ENCODE data around the gene EOGT.

Gene EOGT

GRCh38 chr3:68957895-68958294 is 55.6 kb downstream of the EOGT start:
- no peaks in the 10 kb centered on the region for H3K4me1 Mint-ChIP-seq
- no peaks in the 10 kb centered on the region for H3K36me3 Mint-ChIP-seq (ENCODE audit: low read depth)
- H3K27ac Mint-ChIP-seq = no peak overlapping the region
- H3K27me3 Mint-ChIP-seq = peaks cover 31% of the 10 kb centered on the region
- no peak overlapping the region for H3K4me3 Mint-ChIP-seq
- no peaks in the 10 kb centered on the region for H3K9me3 Mint-ChIP-seq
- DNase-seq = no peak
- no peak for ATAC-seq

- no peak overlapping the region for H3K4me3 Mint-ChIP-seq
- H3K27ac Mint-ChIP-seq = no peak overlapping the region
- H3K27me3 Mint-ChIP-seq = peaks cover 21% of the 10 kb centered on the region
- ATAC-seq (no peak), DNase-seq (no peak)
- no peaks in the 10 kb centered on the region for H3K4me1 Mint-ChIP-seq
- H3K9me3 Mint-ChIP-seq = no peaks in the 10 kb centered on the region
- H3K36me3 Mint-ChIP-seq (ENCODE audit: low read depth) = no peaks in the 10 kb centered on the region
Measured at GRCh38 chr3:68953816-68954444, 59.6 kb downstream of the EOGT start.

- no peaks in the 10 kb centered on the region for H3K9me3 Mint-ChIP-seq
- H3K36me3 Mint-ChIP-seq (ENCODE audit: low read depth) = no peaks in the 10 kb centered on the region
- H3K27ac Mint-ChIP-seq = no peak overlapping the region
- ATAC-seq = no peak
- H3K4me3 Mint-ChIP-seq = no peak overlapping the region
- peaks cover 14% of the 10 kb centered on the region for H3K27me3 Mint-ChIP-seq
- DNase-seq = no peak
- no peaks in the 10 kb centered on the region for H3K4me1 Mint-ChIP-seq
Measured at GRCh38 chr3:68945225-68945624, 68.3 kb downstream of the EOGT start.

- no peaks in the 10 kb centered on the region for H3K9me3 Mint-ChIP-seq
- H3K27ac Mint-ChIP-seq = no peak overlapping the region
- H3K27me3 Mint-ChIP-seq = peaks cover 19% of the 10 kb centered on the region
- H3K36me3 Mint-ChIP-seq (ENCODE audit: low read depth) = no peaks in the 10 kb centered on the region
- ATAC-seq = no peak
- no peak for DNase-seq
- no peaks in the 10 kb centered on the region for H3K4me1 Mint-ChIP-seq
- no peak overlapping the region for H3K4me3 Mint-ChIP-seq
Measured at GRCh38 chr3:68943753-68944500, 69.6 kb downstream of the EOGT start.

GRCh38 chr3:68941055-68941454 is 72.4 kb downstream of the EOGT start:
- H3K27ac Mint-ChIP-seq = no peak overlapping the region
- no peaks in the 10 kb centered on the region for H3K4me1 Mint-ChIP-seq

GRCh38 chr3:68936856-68937255 is 76.6 kb downstream of the EOGT start:
- no peaks in the 10 kb centered on the region for H3K4me1 Mint-ChIP-seq
- H3K27ac Mint-ChIP-seq = no peak overlapping the region
- ATAC-seq (no peak), DNase-seq (no peak)
- H3K9me3 Mint-ChIP-seq = no peaks in the 10 kb centered on the region
- H3K4me3 Mint-ChIP-seq = no peak overlapping the region
- peaks cover 54% of the 10 kb centered on the region for H3K27me3 Mint-ChIP-seq
- no peaks in the 10 kb centered on the region for H3K36me3 Mint-ChIP-seq (ENCODE audit: low read depth)

More at GRCh38 chr3:68941055-68941454, 72.4 kb downstream of the EOGT start:
- ATAC-seq = no peak
- Mint-ChIP-seq H3K36me3 (ENCODE audit: low read depth) (no peaks in the 10 kb centered on the region), H3K4me3 (no peak overlapping the region), H3K9me3 (no peaks in the 10 kb centered on the region), H3K27me3 (peaks cover 25% of the 10 kb centered on the region)
- DNase-seq = no peak

- Mint-ChIP-seq H3K4me3 (no peak overlapping the region), H3K27ac (no peak overlapping the region), H3K9me3 (no peaks in the 10 kb centered on the region), H3K4me1 (peaks cover 3% of the 10 kb centered on the region), H3K36me3 (ENCODE audit: low read depth) (no peaks in the 10 kb centered on the region), H3K27me3 (peaks cover 58% of the 10 kb centered on the region)
- DNase-seq (no peak), ATAC-seq (no peak)
Measured at GRCh38 chr3:68935778-68936177, 77.7 kb downstream of the EOGT start.

GRCh38 chr3:68931406-68932149 is 81.9 kb downstream of the EOGT start:
- DNase-seq = no peak
- Mint-ChIP-seq H3K27me3 (peaks cover 70% of the 10 kb centered on the region), H3K9me3 (no peaks in the 10 kb centered on the region), H3K27ac (no peak overlapping the region), H3K4me1 (peaks cover 3% of the 10 kb centered on the region), H3K36me3 (ENCODE audit: low read depth) (no peaks in the 10 kb centered on the region), H3K4me3 (no peak overlapping the region)
- no peak for ATAC-seq

All from activated naive CD8-positive, alpha-beta T cell treated with anti-CD3 and anti-CD28 coated beads, Interleukin-2, amount 50 U/mL, for 24 hours (primary cell).